ENCODE measurements around the gene MATK.
"Not testable (repeated sequence)": the region's sequence is repeated elsewhere in the genome, so short reads cannot be mapped to it uniquely, and the experiment has no call there.

The MATK gene

DNA sequence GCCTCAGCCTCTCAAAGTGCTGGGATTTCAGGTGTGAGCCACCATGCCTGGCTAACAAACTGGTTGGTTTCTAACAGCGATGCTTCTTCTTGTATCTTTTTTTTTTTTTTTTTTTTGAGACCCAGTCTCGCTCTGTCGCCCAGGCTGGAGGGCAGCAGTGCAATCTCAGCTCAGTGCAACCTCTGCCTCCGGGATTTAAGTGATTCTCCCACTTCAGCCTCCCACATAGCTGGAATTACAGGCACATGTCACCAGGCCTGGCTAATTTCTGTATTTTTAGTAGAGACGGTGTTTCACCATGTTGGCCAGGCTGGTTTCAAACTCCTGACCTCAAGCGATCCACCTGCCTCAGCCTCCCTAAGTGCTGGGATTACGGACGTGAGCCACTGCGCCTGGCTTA is 30.0 kb upstream of the MATK start:
- not testable (repeated sequence) for DNase-seq

DNA sequence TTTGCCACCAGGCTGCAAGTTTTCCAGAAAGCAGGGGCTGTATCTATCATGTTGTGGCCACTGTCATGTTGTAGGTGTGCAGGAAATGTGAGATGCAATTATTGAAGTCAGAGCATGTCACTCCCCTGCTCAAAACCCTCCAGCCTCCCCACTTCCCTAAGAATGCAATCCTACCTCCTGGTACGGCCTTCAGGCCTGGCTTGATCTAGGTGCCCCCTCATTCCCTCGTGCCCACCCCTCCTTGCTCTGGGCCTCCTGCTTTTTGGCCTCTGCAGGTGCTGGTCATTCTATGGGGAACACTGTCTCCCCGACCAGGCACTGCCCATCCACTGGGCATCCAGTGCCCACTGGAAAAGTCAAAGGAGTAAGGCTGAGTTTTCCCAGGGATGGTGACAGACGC is 28.5 kb upstream of the MATK start:
- no peak for DNase-seq

DNA sequence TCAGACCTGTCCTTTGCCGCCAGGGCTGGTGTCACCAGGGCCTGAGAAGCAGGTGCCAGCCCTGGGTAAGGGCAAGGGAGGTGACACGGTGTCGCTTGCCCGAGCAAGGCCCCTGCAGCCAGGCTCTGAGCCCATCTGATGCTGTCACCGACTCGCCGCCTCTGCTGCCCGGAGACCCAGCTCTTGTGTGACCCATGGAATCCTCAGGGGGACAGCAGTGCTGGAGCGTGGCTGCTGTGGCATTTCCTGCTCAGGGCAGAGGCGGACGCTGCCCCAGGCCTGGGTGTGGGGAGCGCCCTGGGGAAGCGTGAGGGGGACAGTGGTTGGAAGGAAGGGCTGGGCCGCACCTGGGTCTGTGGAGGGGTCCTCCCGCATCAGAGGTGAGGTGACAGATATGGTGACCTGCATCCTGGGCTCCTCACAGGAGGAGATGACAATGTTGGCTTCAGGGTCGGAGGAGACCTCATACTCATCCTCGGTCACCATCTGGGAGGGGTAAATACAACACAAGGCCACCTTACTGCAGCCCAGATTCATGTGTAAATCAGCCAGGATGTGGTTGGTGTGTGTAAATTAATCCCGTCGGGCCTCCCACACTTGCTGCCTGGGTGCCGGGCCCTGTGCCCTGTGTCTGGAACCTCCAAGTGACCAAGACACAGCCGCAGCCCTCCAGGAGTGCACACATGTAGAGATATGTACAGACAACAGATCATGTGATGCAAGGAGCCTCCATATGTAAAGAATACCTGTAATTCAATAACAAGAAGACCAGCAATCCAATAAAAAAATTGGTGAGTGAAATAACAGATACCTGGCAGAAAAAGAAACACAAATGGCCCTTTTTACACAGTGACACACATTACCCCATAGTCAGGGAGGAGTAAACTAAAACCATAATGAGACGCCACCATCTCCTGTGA is 27.6 kb upstream of the MATK start:
- DNase-seq = no peak

DNA sequence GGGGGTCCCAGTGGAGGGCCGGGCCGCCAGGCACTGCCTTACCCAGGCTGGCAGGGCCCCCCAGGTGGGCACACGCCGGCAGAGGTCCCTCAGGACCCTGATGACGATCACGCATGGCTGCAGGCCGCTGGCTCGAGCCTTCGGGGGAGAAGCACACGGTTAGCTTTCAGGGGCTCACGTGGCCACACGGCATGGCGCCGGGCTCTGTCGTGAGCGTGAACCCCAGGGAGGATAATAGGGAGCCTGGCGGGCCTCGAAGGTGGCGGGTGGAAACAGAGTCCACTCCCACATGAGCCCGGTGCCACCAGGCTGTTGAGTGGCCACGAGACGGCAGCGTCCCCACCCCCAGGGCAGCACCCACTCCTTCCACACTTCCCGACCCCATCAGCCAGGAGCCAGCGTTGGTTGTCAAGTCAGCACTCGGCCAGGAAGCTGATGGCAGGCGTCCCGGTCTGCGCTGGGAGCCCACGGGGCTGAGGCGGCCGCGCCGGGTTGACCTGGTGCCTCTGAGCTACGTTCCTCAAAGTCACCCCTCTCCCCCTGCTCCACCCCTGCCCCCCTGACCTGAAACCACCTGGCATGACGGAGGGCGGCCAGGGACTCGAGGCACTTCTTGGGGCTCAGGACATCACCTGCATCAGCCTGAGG is 24.7 kb upstream of the MATK start:
- no peak for DNase-seq

DNA sequence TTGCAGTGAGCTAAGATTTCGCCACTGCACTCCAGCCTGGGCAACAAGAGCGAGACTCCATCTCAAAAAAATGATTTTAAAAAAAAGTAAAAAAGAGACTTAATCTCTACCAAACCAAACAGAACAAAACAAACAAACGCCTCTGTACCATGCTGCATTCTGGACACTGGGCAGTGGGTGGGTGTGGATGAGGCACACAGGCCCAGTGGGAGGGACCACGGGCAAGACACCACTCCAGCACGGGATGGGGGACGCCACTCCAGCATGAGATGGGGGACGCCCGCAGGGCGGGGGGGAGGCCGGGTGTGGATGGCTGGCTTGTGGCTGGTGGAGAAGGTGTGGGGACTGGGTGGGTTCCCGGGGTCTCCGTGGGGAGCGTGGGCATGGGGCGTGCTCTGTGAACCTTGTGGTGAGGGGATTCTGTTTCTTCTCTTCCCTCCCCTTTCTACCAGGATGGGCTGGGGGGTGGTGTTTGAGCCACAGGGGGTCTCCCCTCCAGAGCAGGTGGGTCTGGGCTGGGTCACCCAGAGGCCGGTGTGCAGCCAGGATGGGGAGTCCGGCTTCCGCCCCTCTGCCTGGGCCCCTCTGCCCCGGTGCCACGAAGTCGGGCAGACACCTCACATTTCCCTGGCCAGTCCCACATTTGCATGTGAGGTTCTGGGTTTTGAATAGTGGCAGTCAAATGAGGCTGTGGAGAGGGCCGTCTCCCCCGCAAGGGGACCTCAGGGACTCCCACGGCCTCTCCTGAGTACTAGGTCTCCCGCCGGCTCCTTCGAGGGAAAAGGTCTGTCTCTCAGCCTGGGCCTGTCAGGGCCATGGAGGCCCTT is 23.9 kb upstream of the MATK start:
- no peak for DNase-seq

DNA sequence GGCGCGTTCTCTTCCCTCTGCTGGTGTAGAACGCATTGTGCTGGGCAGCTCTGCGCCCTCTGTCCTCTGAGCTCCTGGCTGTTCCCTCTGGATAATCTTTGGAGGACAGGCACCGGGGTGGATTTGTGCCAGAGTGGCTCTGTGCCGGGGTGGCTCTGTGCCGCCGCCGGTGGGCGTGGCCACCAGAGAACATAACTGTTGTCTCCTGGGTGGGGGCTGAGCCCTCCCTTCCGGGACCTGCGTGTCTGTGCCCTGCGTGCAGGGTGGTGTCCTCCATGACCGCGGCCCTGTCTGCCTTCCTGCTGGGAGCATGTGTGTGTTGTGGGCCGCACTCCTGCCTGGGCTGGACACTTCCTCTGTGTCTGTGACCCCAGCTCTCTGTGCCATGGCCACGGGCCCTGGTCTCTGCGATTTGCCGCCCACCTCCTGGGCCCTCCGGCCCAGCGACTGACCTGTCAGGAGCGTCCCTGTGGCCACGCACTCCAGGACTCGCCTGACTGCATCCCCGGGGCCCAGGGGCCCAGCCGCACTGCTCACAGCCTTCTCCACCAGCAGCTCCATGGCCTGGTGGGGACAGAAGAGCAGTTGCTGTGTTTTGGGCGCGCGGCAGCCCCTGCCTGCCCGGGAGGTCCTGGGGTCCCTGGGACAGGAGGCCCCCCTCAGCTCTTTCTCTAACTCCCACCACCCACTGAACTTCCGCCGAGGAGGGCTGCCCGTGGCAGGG is 22.4 kb upstream of the MATK start:
- no peak for DNase-seq

DNA sequence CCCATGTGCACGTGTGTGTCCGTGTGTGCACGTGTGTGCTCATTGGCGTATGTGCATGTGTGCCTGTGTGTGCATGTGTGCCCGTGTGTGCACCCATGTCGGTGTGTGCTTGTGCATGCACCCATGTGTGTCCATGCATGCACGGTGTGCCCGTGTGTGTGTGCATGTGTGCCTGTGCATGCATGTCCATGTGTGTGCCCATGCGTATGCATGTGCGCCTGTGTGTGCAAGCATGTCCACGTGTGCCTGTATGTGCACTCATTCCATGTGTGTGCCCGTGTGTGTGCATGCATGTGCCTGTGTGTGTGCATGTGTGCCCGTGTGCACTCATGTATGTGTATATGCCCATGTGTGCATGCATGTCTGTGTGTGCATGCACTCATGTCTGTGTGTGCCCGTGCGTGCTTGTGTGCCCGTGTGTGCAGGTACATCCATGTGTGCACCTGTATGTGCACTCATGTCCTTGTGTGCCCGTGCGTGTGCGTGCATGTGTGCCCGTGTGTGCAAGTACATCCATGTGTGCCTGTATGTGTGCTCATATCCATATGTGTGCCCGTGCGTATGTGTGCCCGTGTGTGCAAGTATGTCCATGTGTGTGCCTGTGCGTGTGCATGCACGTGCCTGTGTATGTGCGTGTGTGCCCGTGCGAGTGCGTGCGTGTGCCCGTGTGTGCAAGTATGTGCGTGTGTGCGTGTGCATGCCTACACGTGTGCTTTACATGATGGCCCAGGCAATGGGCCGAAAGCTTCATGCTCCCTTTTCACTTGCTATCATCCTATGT is 21.6 kb upstream of the MATK start:
- no peak for DNase-seq

DNA sequence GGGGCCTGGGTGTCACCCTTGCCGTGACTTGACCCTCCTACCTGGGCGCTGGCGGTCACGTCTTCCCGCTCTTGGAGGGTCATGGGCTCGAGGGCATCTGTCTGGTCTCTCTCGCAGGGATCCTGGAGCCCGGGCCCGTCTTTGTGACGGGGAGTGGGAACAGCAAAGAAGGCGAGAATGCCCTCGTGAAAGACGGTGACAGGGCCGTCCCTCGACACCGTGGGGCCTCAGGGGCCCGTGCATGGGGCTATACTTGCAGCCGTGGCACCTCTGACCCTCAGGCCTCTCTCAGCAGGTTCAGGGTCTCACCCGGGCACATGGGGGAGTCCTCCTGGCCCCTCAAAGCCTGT is 20.9 kb upstream of the MATK start:
- no peak for DNase-seq

DNA sequence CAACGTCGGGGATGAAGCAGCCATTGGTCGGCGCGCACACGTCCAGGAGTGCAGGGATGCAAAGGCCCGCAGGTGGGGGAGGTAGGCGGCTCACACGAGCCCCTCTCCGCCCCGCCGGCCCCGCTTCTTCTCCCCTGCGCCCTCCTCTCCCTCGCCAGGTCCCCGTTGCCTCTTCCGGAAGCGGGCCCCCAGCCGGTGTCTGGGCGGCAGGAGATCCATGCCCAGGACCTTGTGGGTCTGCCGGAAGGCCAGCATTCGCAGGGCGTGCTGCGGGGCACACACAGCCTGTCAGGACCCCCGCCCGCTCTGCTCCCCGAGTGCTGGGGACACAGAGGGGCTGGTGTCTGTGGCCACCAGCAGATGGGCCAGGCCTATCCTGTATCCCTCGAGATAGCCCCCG is 19.7 kb upstream of the MATK start:
- no peak for DNase-seq

DNA sequence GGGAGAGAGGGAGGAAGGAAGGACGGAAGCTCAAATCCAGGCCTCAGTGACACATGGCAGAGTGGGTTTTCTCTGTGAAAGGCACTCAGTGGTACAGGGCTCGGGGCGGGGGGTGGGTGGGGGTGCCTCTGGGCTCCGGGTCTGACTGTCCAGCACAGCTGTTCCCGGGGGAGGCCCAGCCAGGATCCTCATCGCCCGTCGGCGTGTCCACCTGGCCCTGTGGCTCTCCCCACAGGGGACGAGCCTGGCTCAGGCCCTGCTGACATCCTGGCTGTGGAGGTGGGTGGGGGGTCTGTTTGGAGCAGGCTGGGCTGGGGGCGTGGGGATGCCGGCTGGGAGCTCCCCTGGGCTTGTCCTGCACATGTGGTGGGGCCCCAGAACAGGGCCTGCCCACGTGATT is 18.2 kb upstream of the MATK start:
- no peak for DNase-seq

DNA sequence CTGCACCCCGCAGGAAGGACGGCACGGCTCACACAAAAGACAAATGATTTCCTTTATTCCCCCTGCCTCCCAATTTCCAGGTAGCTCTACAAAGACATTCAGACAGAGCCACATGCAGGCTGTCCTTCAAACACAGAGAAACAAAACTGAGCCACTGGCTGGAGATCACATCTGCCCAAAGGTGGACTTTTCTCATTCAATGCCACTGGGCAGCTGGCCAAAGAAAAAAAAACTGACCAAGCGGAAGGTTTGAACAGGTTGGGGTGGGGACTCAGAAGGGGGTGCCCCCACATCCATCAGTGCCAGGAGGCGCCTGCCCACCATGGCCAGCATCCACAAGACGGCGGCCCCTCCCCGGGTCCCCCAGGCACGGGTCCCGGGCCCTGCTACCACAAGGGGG is 17.8 kb upstream of the MATK start:
- DNase-seq = no peak

DNA sequence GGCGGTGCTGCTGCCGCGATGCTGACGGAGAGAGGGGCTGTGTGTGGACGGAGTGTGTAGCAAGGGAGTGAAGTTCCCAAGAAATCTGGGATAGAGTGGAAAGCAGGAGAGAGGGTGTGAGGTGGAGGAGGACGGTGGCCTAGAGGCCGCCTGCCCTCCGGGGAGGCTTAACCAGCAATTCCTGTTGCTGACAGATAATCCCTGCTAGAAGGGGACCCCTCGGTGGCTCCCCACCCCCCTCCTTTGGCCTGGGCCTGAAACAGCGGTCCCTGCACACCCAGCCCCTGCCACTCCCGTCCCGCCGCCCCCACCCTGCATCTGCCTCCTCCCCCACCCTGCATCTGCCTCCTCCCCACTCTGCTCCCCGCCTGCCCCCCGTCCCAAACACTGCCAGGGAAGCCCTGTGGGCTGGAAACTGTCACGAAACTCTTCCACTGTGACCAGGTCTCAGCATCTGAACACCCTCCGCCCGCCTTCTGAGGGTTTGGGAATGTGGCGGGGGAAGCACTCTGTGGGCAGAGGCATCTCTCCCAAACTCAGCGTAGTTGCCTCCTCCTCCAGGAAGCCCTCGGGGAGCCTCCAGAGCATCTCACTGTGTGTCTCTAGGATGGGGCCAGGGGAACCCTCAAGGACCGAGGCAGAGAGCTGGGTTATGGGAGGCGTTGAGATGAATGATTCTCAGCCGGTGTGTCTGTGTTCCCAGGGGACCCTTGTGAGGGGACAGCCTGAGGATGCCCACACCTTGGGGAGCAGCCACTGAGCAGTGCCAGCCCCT is 17.1 kb upstream of the MATK start:
- no peak for DNase-seq

DNA sequence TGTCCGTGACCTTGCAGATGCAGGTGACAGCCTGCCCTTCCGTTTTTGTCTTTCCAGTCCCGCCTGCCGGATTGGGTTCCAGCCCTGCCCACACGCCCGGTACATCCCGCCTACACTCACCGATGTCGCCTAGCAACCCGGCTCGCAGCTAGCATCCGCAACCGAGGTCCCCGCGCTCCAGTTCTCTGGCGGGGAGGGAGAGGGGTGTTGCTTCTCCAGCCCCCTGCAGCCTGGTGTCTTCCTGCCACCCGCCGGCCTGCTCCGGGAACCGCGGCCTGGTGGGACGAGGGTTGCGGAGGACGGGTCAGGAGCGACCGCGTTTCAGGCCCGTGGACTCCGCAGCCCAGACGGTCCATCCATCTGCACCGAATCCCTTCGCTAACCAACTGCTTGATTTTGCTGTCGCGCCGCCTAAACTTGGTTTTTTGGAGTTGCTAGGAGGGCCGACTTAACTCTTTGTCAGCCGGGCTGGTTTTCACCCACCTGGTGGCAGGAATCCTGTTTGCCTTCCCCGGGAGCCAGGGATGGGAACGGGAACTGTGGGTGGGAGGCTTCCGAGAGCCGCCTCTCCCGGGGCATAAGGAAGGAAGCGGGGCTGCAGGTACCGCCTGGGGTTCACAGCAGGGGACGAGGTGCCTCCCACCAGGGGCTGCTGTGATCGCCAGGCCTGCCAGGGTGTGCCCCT is 15.4 kb upstream of the MATK start:
- peak; percentile 73 for DNase-seq

DNA sequence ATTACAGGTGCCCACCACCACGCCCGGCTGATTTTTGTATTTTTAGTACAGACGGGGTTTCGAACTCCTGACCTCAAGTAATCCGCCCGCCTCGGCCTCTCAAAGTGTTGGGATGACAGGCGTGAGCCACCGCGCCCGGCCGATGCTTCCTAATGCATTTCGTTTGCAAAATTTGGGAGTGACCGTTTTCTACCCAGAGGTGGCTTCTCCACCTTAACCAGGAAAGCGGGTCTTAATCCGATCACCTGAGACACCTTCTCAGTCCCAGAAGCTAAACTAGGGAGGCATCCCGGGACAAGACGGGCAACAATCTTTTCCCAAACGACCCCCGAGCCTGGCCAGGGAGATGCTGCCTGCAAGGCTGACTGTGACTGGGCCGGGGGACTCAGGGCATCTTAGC is 14.8 kb upstream of the MATK start:
- DNase-seq = no peak

DNA sequence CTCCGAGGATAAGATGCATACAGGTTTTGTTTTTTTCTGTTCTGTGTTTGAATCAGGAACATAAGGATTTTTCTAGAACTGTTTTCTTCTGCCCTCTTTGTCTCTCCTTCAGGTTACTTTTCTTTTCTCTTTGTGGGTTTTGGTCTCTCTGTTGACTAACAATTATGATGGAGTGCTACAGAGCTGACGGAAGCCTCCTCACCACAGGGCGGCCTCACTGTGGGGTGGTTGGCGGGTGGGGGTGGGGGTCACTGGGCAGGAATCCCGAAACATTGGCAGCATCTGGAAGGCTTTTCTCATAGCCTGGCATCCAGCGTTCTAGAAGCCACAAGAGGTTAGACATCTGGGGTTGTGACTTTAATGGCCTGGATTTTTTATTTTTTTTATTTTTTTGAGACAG is 12.0 kb upstream of the MATK start:
- DNase-seq = no peak

DNA sequence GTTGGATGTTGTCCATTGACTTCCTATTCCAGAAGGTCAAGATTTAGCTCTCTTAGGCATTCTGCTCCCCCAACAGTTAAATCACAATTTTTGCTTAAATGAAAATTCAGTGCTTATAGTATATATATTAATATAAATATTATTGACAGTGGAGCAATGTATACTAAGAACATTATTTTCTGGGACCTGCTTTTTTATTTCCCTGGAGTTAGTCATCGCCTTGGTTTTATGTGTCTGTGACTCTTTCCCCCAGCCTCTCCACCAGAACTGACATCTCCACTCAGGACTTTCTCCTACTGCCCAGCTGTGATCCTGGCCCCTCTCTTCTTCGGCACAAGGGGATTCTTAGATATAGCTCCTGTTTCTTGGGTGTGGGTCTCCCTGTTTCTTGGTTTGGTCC is 10.2 kb upstream of the MATK start:
- DNase-seq = no peak

DNA sequence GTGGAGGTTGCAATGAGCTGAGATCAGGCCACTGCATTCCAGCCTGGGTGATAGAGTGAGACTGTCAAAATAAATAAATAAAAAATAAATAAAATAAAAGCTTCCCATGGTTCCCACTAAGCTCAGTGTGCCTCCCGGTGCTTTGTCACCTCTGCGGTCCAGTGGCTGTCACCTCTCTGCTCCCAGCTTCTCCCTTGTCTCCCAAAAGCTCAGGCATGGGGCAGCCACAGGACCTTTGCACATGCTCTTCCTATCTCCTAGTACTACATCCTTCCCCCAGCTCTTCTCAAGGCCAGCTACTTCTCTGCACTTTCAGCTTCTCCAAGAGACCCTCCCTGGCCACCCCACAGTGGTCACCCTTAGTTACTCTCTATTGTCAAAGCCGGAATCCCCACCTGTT is 7.6 kb upstream of the MATK start:
- no peak for DNase-seq

DNA sequence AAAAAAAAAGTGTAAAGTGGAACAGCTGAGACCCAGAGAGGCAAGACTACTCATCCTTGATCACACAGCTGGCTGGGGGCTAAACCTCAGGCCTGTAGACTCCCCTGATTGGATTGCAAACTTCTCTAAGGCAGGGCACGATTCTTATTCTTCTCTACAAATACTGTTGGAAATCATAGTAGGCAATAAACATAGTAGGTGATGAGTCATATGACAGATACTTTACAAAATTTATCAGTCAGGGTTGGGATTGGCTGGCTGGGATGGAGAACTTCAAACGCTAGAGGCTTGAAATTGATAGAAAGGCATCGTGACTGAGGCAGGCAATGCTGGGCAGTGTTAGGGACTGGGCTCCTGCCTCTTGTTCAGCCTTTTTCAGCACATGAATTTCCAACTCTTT is 5.9 kb upstream of the MATK start:
- no peak for DNase-seq

DNA sequence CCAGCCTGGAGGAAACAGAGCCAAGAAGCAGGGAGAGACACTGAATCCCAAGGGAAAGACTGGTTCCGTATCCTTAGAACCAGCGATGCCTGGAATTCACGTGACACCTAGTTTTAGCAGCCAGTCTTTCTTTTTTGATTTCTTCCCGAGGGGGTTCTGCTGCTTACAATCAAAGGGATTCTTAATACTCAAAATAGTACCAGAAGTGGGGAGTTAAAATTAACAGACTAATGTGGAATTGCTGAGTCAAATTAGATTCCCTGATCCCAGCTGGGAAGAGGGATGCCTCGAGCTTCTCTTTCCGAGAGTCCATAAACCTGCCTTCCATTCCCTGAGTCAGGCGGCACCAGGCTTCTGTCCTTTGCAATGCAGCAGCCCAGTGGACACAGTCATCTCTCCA is 4.8 kb upstream of the MATK start:
- DNase-seq = no peak

DNA sequence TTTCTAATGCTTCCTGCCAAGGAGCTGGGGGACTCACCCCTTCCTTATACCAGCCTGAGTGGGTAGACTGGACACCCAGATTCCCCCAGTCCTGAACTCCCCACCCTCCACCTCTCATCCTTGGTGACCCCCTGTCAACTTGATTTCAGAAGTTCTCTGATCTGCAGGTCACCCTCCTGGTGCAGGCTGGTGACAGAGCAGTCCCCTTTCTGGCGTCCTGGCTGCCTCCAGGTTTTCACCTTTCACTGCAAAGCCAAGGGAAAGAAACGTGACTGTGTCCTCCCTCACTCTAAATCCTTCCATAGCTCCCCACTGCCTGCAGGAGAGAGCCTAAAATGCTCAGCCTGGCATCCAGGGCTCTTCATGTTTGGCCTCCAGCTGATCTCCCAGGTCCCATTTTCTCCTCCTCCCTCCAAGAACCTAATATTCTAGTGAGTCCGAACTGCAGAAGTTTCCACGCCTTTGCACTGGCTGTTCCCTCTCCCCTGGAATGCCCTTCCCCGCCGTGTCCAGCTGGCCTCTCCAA is 4.1 kb upstream of the MATK start:
- no peak for DNase-seq
